Endodermal cell (in vitro differentiated cells): ENCODE measurements around the gene ACTRT2. TPM values are rescaled to one million over a fixed set of nuclear protein-coding genes. Genes with fewer than 3 reads are reported as not detected.

Experiments
- DNase-seq: peaks from one replicate; pipeline ENCODE4 v3.0.0-alpha.2; 2017
- H3K27ac ChIP-seq: 2 replicates; pipeline ENCODE4 v1.5.1; 2013; ENCODE audit warnings: mild to moderate bottlenecking, low read depth, low read length, moderate library complexity
- H3K27me3 ChIP-seq: 2 replicates; pipeline ENCODE4 v1.6.1; 2013; ENCODE audit warnings: mild to moderate bottlenecking, low read length, moderate library complexity; ENCODE audit not compliant: insufficient read depth, control insufficient read depth, poor library complexity, severe bottlenecking
- H3K36me3 ChIP-seq: 2 replicates; pipeline ENCODE4 v1.7.0; 2013; ENCODE audit warnings: mild to moderate bottlenecking, low read length, moderate library complexity; ENCODE audit not compliant: control insufficient read depth, insufficient read depth
- H3K4me1 ChIP-seq: one replicate; pipeline ENCODE4 v1.7.0; 2013; ENCODE audit warnings: low read length; ENCODE audit not compliant: control insufficient read depth, insufficient read depth
- H3K4me3 ChIP-seq: 2 replicates; pipeline ENCODE4 v1.5.1; 2013; ENCODE audit warnings: mild to moderate bottlenecking, low read length, moderate library complexity
- H3K9ac ChIP-seq: 2 replicates; pipeline ENCODE4 v1.6.1; 2013; ENCODE audit warnings: mild to moderate bottlenecking, low read length, moderate library complexity; ENCODE audit not compliant: poor library complexity, severe bottlenecking; ENCODE audit errors: extremely low read depth
- H3K9me3 ChIP-seq: 2 replicates; pipeline ENCODE4 v1.6.1; 2013; ENCODE audit warnings: mild to moderate bottlenecking, low read length, moderate library complexity; ENCODE audit not compliant: control insufficient read depth
- H3K27ac Mint-ChIP-seq: 2 replicates; pipeline ENCODE4 v1.8.0; 2020; ENCODE audit warnings: mixed read lengths
- H3K27me3 Mint-ChIP-seq: 2 replicates; pipeline ENCODE4 v1.8.0; 2021; ENCODE audit warnings: mild to moderate bottlenecking, mixed read lengths; ENCODE audit not compliant: insufficient read depth
- H3K36me3 Mint-ChIP-seq: 2 replicates; pipeline ENCODE4 v1.8.0; 2020; ENCODE audit warnings: low read depth, mixed read lengths
- H3K4me1 Mint-ChIP-seq: 2 replicates; pipeline ENCODE4 v1.8.0; 2020; ENCODE audit warnings: mixed read lengths
- H3K4me3 Mint-ChIP-seq: 2 replicates; pipeline ENCODE4 v1.8.0; 2020; ENCODE audit warnings: mild to moderate bottlenecking, moderate library complexity, mixed read lengths
- H3K9me3 Mint-ChIP-seq: 2 replicates; pipeline ENCODE4 v1.8.0; 2020; ENCODE audit warnings: mild to moderate bottlenecking, mixed read lengths
- WGBS, 2 experiments: methylation state at CpG; one replicate each; pipeline versions ENCODE4 v1.1.5 to v1.1.7; 2013; ENCODE audit warnings: missing lambda C conversion rate in 2 of 2, mixed read lengths in 1 of 2; ENCODE audit not compliant: insufficient coverage in 1 of 2, insufficient read length in 1 of 2; 5-methylcytosine and 5-hydroxymethylcytosine counted together
- total RNA-seq, 2 donors: library from RNA; stranded (reverse); fragmentation: NEBNext Ultra II Directional in 1 of 2; extraction: Animal tissue kit (Norgen Biotek cat#: 25700) in 1 of 2; gene quantifications; 2 replicates in 1 of 2; 3 replicates in 1 of 2; pipeline ENCODE4 v1.2.1, GENCODE V29; 2021
- TF ChIP-seq, protein P1 (sequence below): fragments of 200-600 bp; sonication (generic); conservative IDR thresholded peaks from 2 replicates; pipeline ENCODE4 v1.5.0; 2021; ENCODE audit warnings: antibody characterized with exemption, mild to moderate bottlenecking

ACTRT2 gene
- total RNA-seq, 2 donors from 2014 or later = not detected

GRCh38 chr1:3049905-3050304 lies 28.6 kb downstream of the ACTRT2 start:
- TF ChIP-seq, protein P1, sequence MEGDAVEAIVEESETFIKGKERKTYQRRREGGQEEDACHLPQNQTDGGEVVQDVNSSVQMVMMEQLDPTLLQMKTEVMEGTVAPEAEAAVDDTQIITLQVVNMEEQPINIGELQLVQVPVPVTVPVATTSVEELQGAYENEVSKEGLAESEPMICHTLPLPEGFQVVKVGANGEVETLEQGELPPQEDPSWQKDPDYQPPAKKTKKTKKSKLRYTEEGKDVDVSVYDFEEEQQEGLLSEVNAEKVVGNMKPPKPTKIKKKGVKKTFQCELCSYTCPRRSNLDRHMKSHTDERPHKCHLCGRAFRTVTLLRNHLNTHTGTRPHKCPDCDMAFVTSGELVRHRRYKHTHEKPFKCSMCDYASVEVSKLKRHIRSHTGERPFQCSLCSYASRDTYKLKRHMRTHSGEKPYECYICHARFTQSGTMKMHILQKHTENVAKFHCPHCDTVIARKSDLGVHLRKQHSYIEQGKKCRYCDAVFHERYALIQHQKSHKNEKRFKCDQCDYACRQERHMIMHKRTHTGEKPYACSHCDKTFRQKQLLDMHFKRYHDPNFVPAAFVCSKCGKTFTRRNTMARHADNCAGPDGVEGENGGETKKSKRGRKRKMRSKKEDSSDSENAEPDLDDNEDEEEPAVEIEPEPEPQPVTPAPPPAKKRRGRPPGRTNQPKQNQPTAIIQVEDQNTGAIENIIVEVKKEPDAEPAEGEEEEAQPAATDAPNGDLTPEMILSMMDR = no peak
- Histone ChIP-seq H3K9ac (no peak overlapping the region), H3K36me3 (no peaks in the 10 kb centered on the region), H3K9me3 (peaks cover 12% of the 10 kb centered on the region), H3K27me3 (no peaks in the 10 kb centered on the region), H3K4me1 (no peaks in the 10 kb centered on the region), H3K4me3 (no peak overlapping the region), H3K27ac (no peak overlapping the region)
- Mint-ChIP-seq H3K9me3 (peaks cover 55% of the 10 kb centered on the region), H3K27ac (no peak overlapping the region), H3K36me3 (peaks cover 3% of the 10 kb centered on the region), H3K4me1 (no peaks in the 10 kb centered on the region), H3K27me3 (peaks cover 10% of the 10 kb centered on the region), H3K4me3 (no peak overlapping the region)
- WGBS, 2 experiments = 50 to 65% methylated on average over 1 to 2 of the region's 2 CpGs
- DNase-seq = peak; percentile 14

- Mint-ChIP-seq H3K4me3 (no peak overlapping the region), H3K27ac (no peak overlapping the region), H3K4me1 (no peaks in the 10 kb centered on the region), H3K36me3 (peaks cover 3% of the 10 kb centered on the region), H3K9me3 (peaks cover 52% of the 10 kb centered on the region), H3K27me3 (peaks cover 10% of the 10 kb centered on the region)
- Histone ChIP-seq H3K27ac (no peak overlapping the region), H3K36me3 (no peaks in the 10 kb centered on the region), H3K9ac (no peak overlapping the region), H3K4me3 (no peak overlapping the region), H3K4me1 (no peaks in the 10 kb centered on the region), H3K27me3 (no peaks in the 10 kb centered on the region), H3K9me3 (peaks cover 5% of the 10 kb centered on the region)
- peak; percentile 8 for DNase-seq
- TF ChIP-seq, protein P1 = no peak
Measured at GRCh38 chr1:3050603-3051002, 29.3 kb downstream of the ACTRT2 start.

DNA sequence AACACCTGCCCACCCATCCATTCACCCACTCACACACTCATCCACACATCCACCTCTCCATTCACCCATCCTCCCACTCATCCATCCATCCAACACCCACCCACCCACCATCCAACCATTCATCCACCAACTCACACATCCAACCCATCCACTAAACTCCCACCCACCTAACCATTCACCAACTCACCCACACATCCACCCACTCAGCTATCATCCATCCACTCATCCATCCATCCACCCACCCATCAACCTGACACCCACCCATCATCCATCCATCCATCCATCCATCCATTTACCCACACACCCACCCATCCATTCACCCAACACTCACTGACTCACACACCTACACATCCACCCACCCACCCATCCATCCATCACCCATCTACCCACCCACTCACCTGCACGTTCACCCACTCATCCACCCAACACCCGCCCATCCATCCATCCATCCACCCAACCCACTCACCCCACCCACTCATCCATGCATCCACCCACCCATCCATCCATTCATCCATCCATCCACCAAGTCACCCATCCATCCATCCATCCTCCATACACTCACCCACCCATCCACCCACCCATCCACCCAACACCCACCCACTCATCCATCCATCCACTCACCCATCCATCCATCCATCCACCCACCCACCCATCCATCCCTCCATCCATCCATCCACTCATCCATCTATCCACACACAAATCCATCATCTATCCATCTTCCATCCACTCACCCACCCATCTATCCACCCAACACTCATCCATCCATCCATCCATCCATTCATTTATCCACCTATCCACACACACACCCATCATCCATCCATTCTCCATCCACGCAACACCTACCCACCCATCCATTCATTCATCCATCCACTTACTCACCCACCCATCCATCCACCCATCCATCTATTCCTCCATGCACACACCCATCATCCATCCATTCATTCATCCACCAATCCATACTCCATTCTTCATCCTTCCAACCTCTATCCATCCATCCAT lies 30.3 kb downstream of the ACTRT2 start:
- H3K9me3 Mint-ChIP-seq = peaks cover 47% of the 10 kb centered on the region
- no peaks in the 10 kb centered on the region for H3K4me1 Mint-ChIP-seq
- H3K27me3 Mint-ChIP-seq = peaks cover 10% of the 10 kb centered on the region
- no peaks in the 10 kb centered on the region for H3K4me1 ChIP-seq
- TF ChIP-seq, protein P1 = no peak
- no peak overlapping the region for H3K27ac ChIP-seq
- H3K27ac Mint-ChIP-seq = no peak overlapping the region
- peaks cover 3% of the 10 kb centered on the region for H3K36me3 Mint-ChIP-seq
- H3K27me3 ChIP-seq = peaks cover 2% of the 10 kb centered on the region
- peak; percentile 5 for DNase-seq
- no peak overlapping the region for H3K9ac ChIP-seq
- H3K4me3 Mint-ChIP-seq = no peak overlapping the region
- H3K36me3 ChIP-seq = no peaks in the 10 kb centered on the region
- no peaks in the 10 kb centered on the region for H3K9me3 ChIP-seq
- H3K4me3 ChIP-seq = no peak overlapping the region
- WGBS, 2 experiments = 66 to 80% methylated on average over 2 to 3 of the region's 3 CpGs
